H1 (cell line): ENCODE results near the gene THADA. TPM values are rescaled to one million over a fixed set of nuclear protein-coding genes. Genes with fewer than 3 reads are reported as not detected.
A peak's percentile ranks its signal among the peaks of the same experiment; 100 is the strongest.

Experiments used
- CTCF ChIA-PET: fragments of 300-600 bp; sonication (Branson Sonifier 250); formaldehyde crosslinking; loops from one replicate; lab custom pipeline; 2021; ENCODE audit not compliant: partially characterized antibody; lab: Charles Lee
- POLR2A ChIA-PET: fragments of 300-600 bp; sonication (Branson Sonifier 250); formaldehyde crosslinking; loops from one replicate; lab custom pipeline; 2021; ENCODE audit warnings: inconsistent platforms; ENCODE audit not compliant: partially characterized antibody; lab: Charles Lee
- DNase-seq, 2 experiments: peaks; one replicate each; pipeline versions ENCODE4 v3.0.0 to v3.0.0-alpha.2; 2010 to 2022; ENCODE audit warnings: low spot score in 2 of 2, low read depth in 1 of 2, mixed read lengths in 1 of 2
- FAIRE-seq: peaks from 2 replicates; lab custom pipeline; 2011; peaks lifted over from hg19 to GRCh38; lab: Jason Lieb, UNC
- H2AFZ ChIP-seq: 2 replicates; pipeline ENCODE4 v1.8.1; 2012; ENCODE audit warnings: low read length, inconsistent platforms
- H2AK5ac ChIP-seq: 2 replicates; pipeline ENCODE4 v1.6.1; 2013; ENCODE audit warnings: low read depth, low read length
- H2BK120ac ChIP-seq: replicated peaks from 2 replicates; pipeline ENCODE3; 2013; ENCODE audit warnings: low read depth, low read length, inconsistent platforms
- H2BK12ac ChIP-seq: 2 replicates; pipeline ENCODE4 v1.6.1; 2013; ENCODE audit warnings: low read depth, low read length
- H2BK15ac ChIP-seq: 2 replicates; pipeline ENCODE4 v1.6.1; 2013; ENCODE audit warnings: low read length
- H2BK20ac ChIP-seq: 2 replicates; pipeline ENCODE4 v1.6.1; 2013; ENCODE audit warnings: low read length
- H2BK5ac ChIP-seq: 2 replicates; pipeline ENCODE4 v1.6.1; 2013; ENCODE audit warnings: low read depth, low read length
- H3K14ac ChIP-seq: 2 replicates; pipeline ENCODE4 v1.6.1; 2013; ENCODE audit warnings: inconsistent platforms; ENCODE audit not compliant: insufficient read length
- H3K18ac ChIP-seq: 2 replicates; pipeline ENCODE4 v1.6.1; 2013; ENCODE audit warnings: low read length; ENCODE audit errors: extremely low read depth
- H3K23ac ChIP-seq: 2 replicates; pipeline ENCODE4 v1.6.1; 2013; ENCODE audit warnings: inconsistent platforms; ENCODE audit not compliant: insufficient read length
- H3K23me2 ChIP-seq: 2 replicates; pipeline ENCODE4 v1.6.1; 2013; ENCODE audit warnings: low read depth, low read length
- H3K27ac ChIP-seq: 2 replicates; pipeline ENCODE4 v1.6.1; 2011; ENCODE audit warnings: low read depth, low read length, inconsistent platforms
- H3K27me3 ChIP-seq, 4 experiments: replicated peaks in 1 of 4; 1 replicate in 1 of 4; 2 replicates in 3 of 4; pipeline versions ENCODE4 v1.6.1 to v1.8.1; 2011 to 2013; ENCODE audit warnings: low read length in 3 of 4, mild to moderate bottlenecking in 3 of 4, inconsistent platforms in 2 of 4, mixed read lengths in 2 of 4, moderate library complexity in 1 of 4; ENCODE audit not compliant: control insufficient read depth in 3 of 4, insufficient read depth in 3 of 4; ENCODE audit errors: extremely low read depth in 1 of 4
- H3K36me3 ChIP-seq, 4 experiments: 2 replicates each; pipeline versions ENCODE4 v1.6.1 to v1.8.1; 2011 to 2013; ENCODE audit warnings: mild to moderate bottlenecking in 4 of 4, low read length in 3 of 4, moderate library complexity in 2 of 4, control low read depth in 1 of 4, inconsistent platforms in 1 of 4; ENCODE audit not compliant: insufficient read depth in 4 of 4, control insufficient read depth in 2 of 4
- H3K4ac ChIP-seq: replicated peaks from 2 replicates; pipeline ENCODE3; 2013; ENCODE audit warnings: low read length, low read depth, mixed read lengths, inconsistent platforms; ENCODE audit not compliant: insufficient read length
- H3K4me1 ChIP-seq, 4 experiments: replicated peaks in 1 of 4; 1 replicate in 1 of 4; 2 replicates in 3 of 4; pipeline versions ENCODE4 v1.6.1 to v1.8.1; 2011 to 2013; ENCODE audit warnings: low read length in 3 of 4, inconsistent platforms in 2 of 4, mixed read lengths in 1 of 4; ENCODE audit not compliant: insufficient read depth in 4 of 4, control insufficient read depth in 3 of 4
- H3K4me2 ChIP-seq, 2 experiments: 2 replicates each; pipeline versions ENCODE4 v1.6.1 to v1.8.1; 2011 to 2013; ENCODE audit warnings: low read depth in 2 of 2, low read length in 2 of 2, control low read depth in 1 of 2, inconsistent platforms in 1 of 2, mild to moderate bottlenecking in 1 of 2; ENCODE audit not compliant: insufficient read depth in 1 of 2
- H3K4me3 ChIP-seq, 4 experiments: fragments of 200-600, 300-600 bp in 1 of 4; sonication (generic), shearing (Covaris generic), sonication (Bioruptor Twin) in 1 of 4; 2 replicates each; pipeline versions ENCODE4 v1.5.1 to v1.8.1; 2011 to 2016; ENCODE audit warnings: low read length in 4 of 4, low read depth in 3 of 4, control low read depth in 2 of 4, inconsistent platforms in 2 of 4, mild to moderate bottlenecking in 2 of 4, mixed read lengths in 1 of 4, moderate library complexity in 1 of 4; ENCODE audit not compliant: insufficient read depth in 2 of 4; ENCODE audit errors: extremely low read depth in 1 of 4
- H3K56ac ChIP-seq: replicated peaks from 2 replicates; pipeline ENCODE3; 2013; ENCODE audit warnings: low read depth, mild to moderate bottlenecking, mixed read lengths, low read length, inconsistent platforms; ENCODE audit not compliant: insufficient read length
- H3K79me1 ChIP-seq: 2 replicates; pipeline ENCODE4 v1.6.1; 2013; ENCODE audit warnings: low read depth, low read length, control low read depth
- H3K79me2 ChIP-seq, 2 experiments: 2 replicates each; pipeline versions ENCODE4 v1.6.1 to v1.8.1; 2012 to 2013; ENCODE audit warnings: low read length in 2 of 2, mild to moderate bottlenecking in 2 of 2, inconsistent platforms in 1 of 2; ENCODE audit not compliant: insufficient read depth in 2 of 2, control insufficient read depth in 1 of 2
- H3K9ac ChIP-seq, 4 experiments: replicated peaks in 1 of 4; 1 replicate in 1 of 4; 2 replicates in 3 of 4; pipeline versions ENCODE4 v1.6.1 to v1.8.1; 2011 to 2013; ENCODE audit warnings: low read depth in 3 of 4, low read length in 3 of 4, control low read depth in 2 of 4, mild to moderate bottlenecking in 2 of 4, moderate library complexity in 2 of 4, inconsistent platforms in 1 of 4; ENCODE audit errors: extremely low read depth in 1 of 4
- H3K9me3 ChIP-seq, 2 experiments: 2 replicates each; pipeline versions ENCODE4 v1.6.1 to v1.8.1; 2012 to 2013; ENCODE audit warnings: mild to moderate bottlenecking in 2 of 2, moderate library complexity in 2 of 2, control low read depth in 1 of 2, inconsistent platforms in 1 of 2, low read depth in 1 of 2, low read length in 1 of 2, mixed read lengths in 1 of 2; ENCODE audit not compliant: insufficient read depth in 2 of 2
- H4K20me1 ChIP-seq, 2 experiments: replicated peaks in 1 of 2; 2 replicates each; pipeline versions ENCODE3 to v1.8.1; 2011 to 2013; ENCODE audit warnings: inconsistent platforms in 2 of 2, low read length in 2 of 2, mild to moderate bottlenecking in 1 of 2; ENCODE audit not compliant: insufficient read depth in 2 of 2, control insufficient read depth in 1 of 2
- H4K5ac ChIP-seq: 2 replicates; pipeline ENCODE4 v1.6.1; 2013; ENCODE audit warnings: low read length, low read depth, mixed read lengths, inconsistent platforms; ENCODE audit not compliant: insufficient read length
- H4K8ac ChIP-seq: 2 replicates; pipeline ENCODE4 v1.8.0; 2013; ENCODE audit warnings: mild to moderate bottlenecking, moderate library complexity, low read length, inconsistent platforms; ENCODE audit not compliant: insufficient read depth; ENCODE audit errors: extremely low read depth
- H4K91ac ChIP-seq: replicated peaks from 2 replicates; pipeline ENCODE3; 2013; ENCODE audit warnings: low read length, mixed read lengths, inconsistent platforms; ENCODE audit not compliant: insufficient read length
- CTBP2 ChIP-seq: IDR thresholded peaks from 2 replicates; pipeline ENCODE4 v1.7.0; 2011; ENCODE audit warnings: borderline replicate concordance, mild to moderate bottlenecking, moderate library complexity, mixed read lengths, low read length; ENCODE audit not compliant: insufficient read depth, insufficient read length
- FOSL1 ChIP-seq: IDR thresholded peaks from 2 replicates; pipeline ENCODE4 v1.6.1; 2011; ENCODE audit warnings: mild to moderate bottlenecking, low read depth, low read length, moderate library complexity; ENCODE audit not compliant: insufficient read depth
- KDM4A ChIP-seq: IDR thresholded peaks from one replicate; pipeline ENCODE4 v1.7.1; 2012; ENCODE audit warnings: low read depth, mild to moderate bottlenecking, moderate library complexity, low read length, inconsistent platforms; ENCODE audit not compliant: severe bottlenecking
- RFX5 ChIP-seq: IDR thresholded peaks from 2 replicates; pipeline ENCODE4 v1.6.1; 2011; ENCODE audit warnings: low read depth, low read length, improper control_type of control experiment, borderline replicate concordance
- SP1 ChIP-seq: IDR thresholded peaks from 2 replicates; pipeline ENCODE4 v1.6.1; 2011; ENCODE audit warnings: low read depth, low read length
- TBP ChIP-seq: IDR thresholded peaks from 2 replicates; pipeline ENCODE4 v1.6.1; 2011; ENCODE audit warnings: low read depth, low read length, improper control_type of control experiment
- WGBS, 2 experiments: shearing (Covaris generic) in 1 of 2; methylation state at CpG; one replicate each; pipeline versions ENCODE4 v1.1.6 to v1.1.7; 2013 to 2015; ENCODE audit warnings: low lambda C conversion rate in 2 of 2, mixed read lengths in 2 of 2, inconsistent platforms in 1 of 2, low coverage in 1 of 2, missing lambda C conversion rate in 1 of 2; ENCODE audit not compliant: insufficient replicate concordance in 2 of 2, insufficient coverage in 1 of 2, insufficient read length in 1 of 2; ENCODE audit errors: extremely low coverage in 1 of 2, missing lambda C conversion rate in 1 of 2; 5-methylcytosine and 5-hydroxymethylcytosine counted together
- polyA plus RNA-seq, 7 experiments: library from polyadenylated mRNA; depleted of rRNA in 3 of 7; stranded (reverse) in 5 of 7; unstranded in 2 of 7; fragments of >200 nt in 5 of 7; fragments of 200-250 nt in 2 of 7; gene quantifications; 1 replicate in 5 of 7; 2 replicates in 1 of 7; 4 replicates in 1 of 7; pipeline versions ENCODE4 v1.2.1 to v1.2.3, GENCODE V29; 2011 to 2013; ENCODE audit warnings: missing spikeins in 2 of 7, mixed read lengths in 2 of 7
- total RNA-seq: library from RNA; stranded (reverse); fragmentation: NEBNext Ultra II Directional; extraction: Animal tissue kit (Norgen Biotek cat#: 25700); gene quantifications from 2 replicates; pipeline ENCODE4 v1.2.1, GENCODE V29; 2021

The THADA gene
- total and polyA plus RNA-seq, 2 of the 8 experiments (the other 6 are each of a cell fraction or from before 2014, with no cell fraction given) = 22.4 to 26.8 TPM

DNA sequence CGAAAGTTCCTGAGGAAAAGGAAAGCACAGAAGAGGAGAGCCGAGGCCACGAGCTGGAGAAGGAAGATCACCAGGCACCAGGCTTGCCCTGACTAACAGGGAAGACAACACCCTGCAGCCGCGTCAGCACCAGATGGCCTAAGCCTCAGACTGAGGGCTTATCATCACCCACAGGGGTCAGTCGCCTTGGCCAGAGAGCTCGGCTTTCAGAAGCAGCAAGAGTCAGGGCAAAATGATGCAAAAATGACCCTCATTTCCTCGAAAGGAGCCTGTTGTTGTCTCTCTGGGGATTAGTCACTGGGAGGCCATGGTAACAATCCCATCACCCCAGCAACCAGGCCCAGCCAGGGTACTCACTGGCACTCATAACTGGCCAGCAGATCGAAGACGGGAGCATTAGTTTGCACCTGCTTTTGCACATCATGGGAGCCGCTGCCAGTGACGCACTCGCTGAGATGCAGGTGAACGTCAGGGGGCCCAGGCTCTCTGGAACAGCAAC is 326.7 kb downstream of the THADA start:
- Histone ChIP-seq H2AFZ (no peak overlapping the region), H4K20me1 (no peaks in the 10 kb centered on the region), H3K56ac (no peak overlapping the region), H3K27me3 (no peaks in the 10 kb centered on the region), H3K4ac (no peak overlapping the region), H3K79me2 (no peaks in the 10 kb centered on the region), H3K14ac (no peak overlapping the region), H3K36me3 (no peaks in the 10 kb centered on the region), H3K9ac (no peak overlapping the region), H3K79me1 (no peaks in the 10 kb centered on the region), H2BK5ac (no peak overlapping the region), H2AK5ac (no peak overlapping the region), H2BK12ac (no peak overlapping the region), H3K23me2 (no peaks in the 10 kb centered on the region; the same call in 1 of the 2 replicates), H3K18ac (peak overlapping the region; percentile 5; the same call in 1 of the 2 replicates), H3K4me3 (no peak overlapping the region), H2BK20ac (no peak overlapping the region), H4K8ac (no peak overlapping the region), H3K4me1 (peaks cover 0 to 12% (median 3%) of the 10 kb centered on the region in 4 experiments; a peak in 4 of 7 replicates), H3K23ac (no peak overlapping the region), H3K27ac (no peak overlapping the region), H3K9me3 (no peaks in the 10 kb centered on the region), H2BK15ac (no peak overlapping the region), H3K4me2 (no peak overlapping the region), H4K5ac (no peak overlapping the region), H2BK120ac (no peak overlapping the region), H4K91ac (no peak overlapping the region)
- ChIA-PET POLR2A (no interaction called here), CTCF (interaction anchor here (1.0 to 1.3 kb wide), 3 partner anchors 9 to 322 kb away, joined by 3 read pairs; partner anchors contain the start of gene ZFP36L2)
- FAIRE-seq (no peak), DNase-seq (no peak)
- WGBS, 2 experiments = 81% methylated on average over 14 of the region's 14 CpGs; no CpG with 5 or more reads in 1 of the 2 experiments
- TF ChIP-seq TBP (no peak), RFX5 (no peak), CTBP2 (no peak), FOSL1 (no peak), SP1 (no peak), KDM4A (no peak)
